ENCODE measurements around the gene ESF1.

- TF ChIP-seq EZH2 (IDR thresholded peaks at IDR 0.05; ENCODE audit: insufficient read depth, poor library complexity, severe bottlenecking) (no peak), EZH2phosphoT487 (IDR thresholded peaks at IDR 0.05; ENCODE audit: insufficient read depth, low read depth) (no peak)
These were observed 40.7 kb upstream of the ESF1 start for GRCh38 chr20:13825465-13825864.
